SHP77 (cell line): ENCODE measurements around the gene CCNG2.

Experiments
- DNase-seq, 2 experiments: peaks; one replicate each; lab custom pipeline; 2025; lab: John Stamatoyannopoulos, UW

CCNG2 gene

GRCh38 chr4:77147079-77147782, 9.8 kb upstream of the CCNG2 start:
- DNase-seq = no peak

- no peak for DNase-seq
Measured at GRCh38 chr4:77148078-77148477, 8.9 kb upstream of the CCNG2 start.

GRCh38 chr4:77149789-77150188, 7.2 kb upstream of the CCNG2 start:
- no peak for DNase-seq

GRCh38 chr4:77151241-77151640, 5.8 kb upstream of the CCNG2 start:
- DNase-seq = no peak

GRCh38 chr4:77152421-77152820, 4.6 kb upstream of the CCNG2 start:
- DNase-seq = no peak

- DNase-seq = no peak
Measured at GRCh38 chr4:77153006-77153405, 4.0 kb upstream of the CCNG2 start.

- DNase-seq = no peak
Measured at GRCh38 chr4:77154065-77154464, 2.9 kb upstream of the CCNG2 start.

- no peak for DNase-seq
Measured at GRCh38 chr4:77154761-77155499, 2.1 kb upstream of the CCNG2 start.

GRCh38 chr4:77155631-77156452, 1.2 kb upstream of the CCNG2 start:
- DNase-seq = peak in 1 of 2 experiments; percentile 6

- peak; percentile 99 for DNase-seq
Measured at GRCh38 chr4:77156533-77156911, 485 bp upstream of the CCNG2 start.

GRCh38 chr4:77157859-77158486, 966 bp downstream of the CCNG2 start:
- DNase-seq = peak; percentile 80 to 85

- no peak for DNase-seq
Measured at GRCh38 chr4:77158487-77158861, 1.5 kb downstream of the CCNG2 start.

- DNase-seq = no peak
Measured at GRCh38 chr4:77159806-77160205, 2.8 kb downstream of the CCNG2 start.

- no peak for DNase-seq
Measured at GRCh38 chr4:77163641-77164040, 6.6 kb downstream of the CCNG2 start.

GRCh38 chr4:77167173-77167572, 10.2 kb downstream of the CCNG2 start:
- DNase-seq = no peak

- DNase-seq = no peak
Measured at GRCh38 chr4:77167866-77168265, 10.9 kb downstream of the CCNG2 start.

- no peak for DNase-seq
Measured at GRCh38 chr4:77169481-77169880, 12.5 kb downstream of the CCNG2 start.

GRCh38 chr4:77170926-77171325, 13.9 kb downstream of the CCNG2 start:
- DNase-seq = no peak

GRCh38 chr4:77172336-77172735, 15.3 kb downstream of the CCNG2 start:
- no peak for DNase-seq

GRCh38 chr4:77174426-77174825, 17.4 kb downstream of the CCNG2 start:
- DNase-seq = no peak

GRCh38 chr4:77175201-77175611, 18.2 kb downstream of the CCNG2 start:
- no peak for DNase-seq

GRCh38 chr4:77176640-77177039, 19.6 kb downstream of the CCNG2 start:
- no peak for DNase-seq
